Activated gamma-delta T cell treated with anti-CD3 and anti-CD28 coated beads, Interleukin-2, amount 50 U/mL, for 16 hours (primary cell): ENCODE data around the gene ST3GAL4.
"Not testable (repeated sequence)": the region's sequence is repeated elsewhere in the genome, so short reads cannot be mapped to it uniquely, and the experiment has no call there.

ENCODE experiments used
- DNase-seq: peaks from one replicate; pipeline ENCODE4 v3.0.0-alpha.2; 2020; ENCODE audit warnings: low read depth

Gene ST3GAL4, protein sequence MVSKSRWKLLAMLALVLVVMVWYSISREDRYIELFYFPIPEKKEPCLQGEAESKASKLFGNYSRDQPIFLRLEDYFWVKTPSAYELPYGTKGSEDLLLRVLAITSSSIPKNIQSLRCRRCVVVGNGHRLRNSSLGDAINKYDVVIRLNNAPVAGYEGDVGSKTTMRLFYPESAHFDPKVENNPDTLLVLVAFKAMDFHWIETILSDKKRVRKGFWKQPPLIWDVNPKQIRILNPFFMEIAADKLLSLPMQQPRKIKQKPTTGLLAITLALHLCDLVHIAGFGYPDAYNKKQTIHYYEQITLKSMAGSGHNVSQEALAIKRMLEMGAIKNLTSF

DNA sequence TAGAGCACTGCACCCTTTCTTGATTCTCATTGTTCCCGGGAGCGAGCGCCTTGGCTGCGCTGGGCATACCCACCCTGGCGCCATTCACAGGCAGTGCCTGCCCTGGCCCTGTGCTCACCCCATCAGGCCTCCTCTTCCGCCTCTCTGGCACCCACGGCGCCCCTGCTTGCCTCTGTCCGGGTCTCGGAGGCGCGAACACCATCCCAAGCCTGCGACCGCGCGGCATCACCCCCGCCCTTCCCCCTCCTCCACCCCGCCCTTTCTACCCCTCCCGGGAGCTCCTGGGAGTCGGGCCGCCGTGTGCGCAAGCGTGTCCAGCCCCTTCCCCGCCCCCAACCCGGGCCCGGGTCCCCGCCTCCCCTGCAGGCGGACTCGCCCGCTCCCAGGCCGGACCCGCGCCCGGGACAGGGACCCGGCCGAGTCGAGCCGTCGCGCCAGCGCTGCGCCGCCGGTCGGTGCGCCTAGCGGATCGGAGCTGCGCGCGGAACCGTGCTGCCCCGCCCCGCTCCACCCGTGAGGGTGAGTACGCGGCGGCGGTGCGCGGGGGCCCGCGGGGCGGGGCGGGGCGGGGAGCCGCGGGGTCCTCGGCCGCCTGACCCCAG lies at the start of gene ST3GAL4:
Gene ST3GAL4, plus strand, starts transcription at position 363 of the 602 bp plus-strand sequence. CDS start 50,470 bp downstream, outside the sequence.
- peak; percentile 39 for DNase-seq

DNA sequence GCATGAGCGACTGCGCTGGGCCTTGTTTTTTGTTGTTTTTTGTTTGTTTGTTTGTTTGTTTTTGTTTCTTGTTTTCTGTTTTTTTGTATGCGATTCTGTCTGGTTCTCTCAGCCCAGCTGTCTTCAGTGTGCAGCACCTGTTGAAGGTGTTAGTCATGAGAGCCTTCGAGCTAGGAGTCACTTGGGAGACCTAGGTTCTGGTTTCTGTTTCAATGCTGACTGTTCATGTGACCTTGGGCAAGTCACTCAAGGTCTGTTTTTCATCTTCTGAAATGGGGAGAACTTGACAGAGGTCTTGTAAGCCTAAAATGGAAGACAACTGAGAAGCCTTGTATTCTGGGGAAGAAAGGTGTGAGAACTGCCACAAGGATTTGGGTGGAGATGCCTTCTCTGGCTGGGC lies 49.8 kb upstream of the ST3GAL4 start:
- no peak for DNase-seq

- no peak for DNase-seq
Measured at GRCh38 chr11:126307706-126308105, 47.8 kb upstream of the ST3GAL4 start.

DNA sequence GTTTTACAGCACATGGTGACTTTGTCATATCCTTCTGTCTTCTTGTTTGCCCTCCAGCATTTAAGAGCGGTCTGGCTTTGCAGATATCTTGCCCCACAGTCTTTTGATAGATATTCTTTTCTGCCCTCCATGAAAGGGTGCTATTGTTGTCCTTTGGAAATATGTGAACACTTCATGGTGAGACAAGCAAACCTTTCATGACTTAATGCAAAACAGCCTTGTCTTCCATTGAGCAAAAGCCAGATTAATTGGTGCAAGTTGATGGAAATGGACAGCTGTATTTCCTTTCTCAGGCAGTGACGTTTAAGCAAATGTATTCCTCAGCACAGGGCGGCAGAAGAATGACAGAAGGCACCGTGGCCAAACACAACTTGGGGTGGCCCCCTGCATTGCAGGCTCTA lies 47.2 kb upstream of the ST3GAL4 start:
- no peak for DNase-seq

DNA sequence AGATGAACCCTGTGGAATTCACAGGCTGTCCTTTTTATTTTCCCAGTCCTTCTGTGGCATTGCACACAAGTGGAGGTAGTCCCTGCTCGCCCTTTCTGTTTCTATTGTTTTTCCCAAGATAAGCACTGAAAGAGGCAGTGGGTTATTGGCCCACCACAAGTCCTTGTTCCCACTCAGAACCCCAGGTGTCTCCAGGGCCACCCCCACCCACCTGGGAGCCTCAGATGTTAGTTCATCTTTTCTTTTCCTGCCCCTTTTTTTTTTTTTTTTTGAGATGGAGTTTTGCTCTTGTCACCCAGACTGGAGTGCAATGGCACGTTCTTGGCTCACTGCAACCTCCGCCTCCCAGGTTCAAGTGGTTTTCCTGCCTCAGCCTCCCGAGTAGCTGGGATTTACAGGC lies 46.7 kb upstream of the ST3GAL4 start:
- DNase-seq = not testable (repeated sequence)

DNA sequence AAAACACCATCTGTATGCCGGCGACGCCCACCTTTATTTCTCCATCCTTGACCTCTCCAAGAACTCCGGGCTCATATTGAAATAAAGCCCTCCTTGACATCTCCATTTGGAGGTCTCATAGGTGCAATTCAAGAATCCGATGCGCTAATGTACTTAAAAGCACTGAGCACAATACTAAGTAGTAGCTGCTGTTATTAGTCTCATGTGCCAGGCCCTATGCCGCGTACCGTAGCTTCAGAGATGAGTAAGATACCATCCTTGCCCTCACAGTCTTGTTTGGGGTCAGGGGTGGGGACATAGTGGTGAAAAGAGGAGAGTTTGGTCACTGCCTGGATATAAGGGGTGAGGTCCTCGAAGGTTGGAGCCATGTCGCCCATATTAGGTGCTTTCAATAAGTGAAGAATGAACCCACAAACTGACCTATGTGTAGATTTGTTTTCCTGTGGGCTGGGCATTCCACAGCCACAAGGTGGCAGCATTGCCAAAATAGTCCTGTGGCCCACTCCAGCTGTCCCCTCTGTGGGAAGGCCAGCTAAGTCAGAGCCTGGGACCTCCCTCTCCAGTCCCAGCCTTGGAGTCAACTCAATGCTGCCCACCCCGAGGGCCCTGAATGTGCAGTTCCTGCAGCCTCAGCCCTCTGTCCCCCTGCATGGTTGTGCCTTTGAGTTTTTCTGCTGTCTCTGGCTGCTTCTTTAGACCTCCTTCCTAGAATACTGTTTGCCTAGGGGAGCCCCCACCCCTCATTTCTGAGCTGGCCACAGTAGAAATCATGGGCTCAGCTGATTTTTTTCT lies 45.1 kb upstream of the ST3GAL4 start:
- peak; percentile 30 for DNase-seq

- no peak for DNase-seq
Measured at GRCh38 chr11:126310992-126311310, 44.5 kb upstream of the ST3GAL4 start.

DNA sequence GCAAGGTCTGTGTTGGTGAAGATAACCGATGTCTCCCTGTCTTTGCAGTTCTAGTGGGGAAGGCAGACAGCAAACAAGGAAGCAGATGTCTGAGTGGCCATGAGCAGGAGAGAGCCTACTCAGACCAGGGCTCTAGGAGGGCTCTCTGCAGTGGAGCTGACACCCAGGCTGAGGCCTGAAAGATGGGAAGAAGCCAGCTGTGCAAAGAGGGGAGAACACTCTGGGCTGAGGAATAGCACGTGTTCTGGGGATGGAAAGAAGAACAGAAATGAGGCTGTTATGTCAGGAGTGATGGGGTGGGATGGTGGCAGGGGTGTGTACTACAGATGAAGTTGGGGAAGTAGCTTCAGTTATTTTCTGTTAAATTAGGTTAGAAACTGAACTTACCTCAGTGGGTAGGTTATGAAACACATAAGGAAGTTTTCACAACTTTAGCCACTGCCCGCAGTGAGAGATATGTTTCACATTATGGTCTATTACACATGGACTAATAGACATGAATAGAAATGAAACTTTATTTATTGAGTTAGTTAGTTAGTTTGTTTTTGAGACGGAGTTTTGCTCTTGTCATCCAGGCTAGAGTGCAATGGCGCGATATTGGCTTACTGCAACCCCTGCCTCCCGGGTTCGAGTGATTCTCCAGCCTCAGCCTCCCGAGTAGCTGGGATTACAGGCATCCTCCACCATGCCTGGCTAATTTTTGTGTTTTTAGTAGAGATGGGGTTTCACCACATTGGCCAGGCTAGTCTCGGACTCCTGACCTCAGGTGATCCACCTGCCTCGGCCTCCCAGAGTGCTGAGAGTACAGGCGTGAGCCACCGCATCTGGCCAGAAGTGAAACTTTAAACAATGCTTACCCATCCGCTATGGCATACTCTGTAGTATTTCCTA lies 43.8 kb upstream of the ST3GAL4 start:
- DNase-seq = no peak

DNA sequence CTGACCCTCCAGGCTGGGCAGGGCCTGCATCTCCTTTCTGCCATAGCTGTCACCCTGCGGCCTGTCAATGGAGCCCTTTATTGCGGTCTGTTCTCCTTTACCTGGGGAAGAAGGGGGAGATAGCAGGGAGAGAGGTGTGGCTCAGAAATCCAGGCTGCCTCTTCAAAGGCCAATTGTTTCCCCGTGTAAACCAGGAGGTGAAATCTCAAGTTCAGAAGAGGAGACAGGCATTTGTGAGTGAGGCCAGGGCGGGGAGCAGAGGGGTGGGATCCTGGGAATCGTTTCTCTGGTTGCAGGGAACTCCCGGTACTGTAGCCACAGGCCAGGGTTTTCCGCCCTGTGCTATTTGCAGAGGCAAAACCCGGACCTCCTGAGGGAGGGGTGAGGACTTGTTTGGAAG lies 42.5 kb upstream of the ST3GAL4 start:
- DNase-seq = no peak

- DNase-seq = no peak
Measured at GRCh38 chr11:126313826-126314225, 41.7 kb upstream of the ST3GAL4 start.

DNA sequence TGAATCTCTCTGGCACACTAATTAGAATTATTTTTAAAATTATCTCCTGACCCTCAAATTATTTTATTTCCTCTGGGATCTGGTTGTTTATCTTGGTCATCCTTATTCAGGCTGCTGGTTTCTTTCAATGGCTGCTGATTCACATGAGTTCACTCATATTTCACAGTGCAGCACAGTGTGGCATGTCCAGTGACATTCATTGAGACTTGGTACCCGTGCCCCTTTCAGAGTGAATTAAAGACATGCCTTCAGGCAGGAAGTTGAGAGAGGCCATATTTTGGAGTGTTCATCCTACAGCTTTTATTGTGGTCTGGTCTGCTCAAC lies 38.1 kb upstream of the ST3GAL4 start:
- no peak for DNase-seq

DNA sequence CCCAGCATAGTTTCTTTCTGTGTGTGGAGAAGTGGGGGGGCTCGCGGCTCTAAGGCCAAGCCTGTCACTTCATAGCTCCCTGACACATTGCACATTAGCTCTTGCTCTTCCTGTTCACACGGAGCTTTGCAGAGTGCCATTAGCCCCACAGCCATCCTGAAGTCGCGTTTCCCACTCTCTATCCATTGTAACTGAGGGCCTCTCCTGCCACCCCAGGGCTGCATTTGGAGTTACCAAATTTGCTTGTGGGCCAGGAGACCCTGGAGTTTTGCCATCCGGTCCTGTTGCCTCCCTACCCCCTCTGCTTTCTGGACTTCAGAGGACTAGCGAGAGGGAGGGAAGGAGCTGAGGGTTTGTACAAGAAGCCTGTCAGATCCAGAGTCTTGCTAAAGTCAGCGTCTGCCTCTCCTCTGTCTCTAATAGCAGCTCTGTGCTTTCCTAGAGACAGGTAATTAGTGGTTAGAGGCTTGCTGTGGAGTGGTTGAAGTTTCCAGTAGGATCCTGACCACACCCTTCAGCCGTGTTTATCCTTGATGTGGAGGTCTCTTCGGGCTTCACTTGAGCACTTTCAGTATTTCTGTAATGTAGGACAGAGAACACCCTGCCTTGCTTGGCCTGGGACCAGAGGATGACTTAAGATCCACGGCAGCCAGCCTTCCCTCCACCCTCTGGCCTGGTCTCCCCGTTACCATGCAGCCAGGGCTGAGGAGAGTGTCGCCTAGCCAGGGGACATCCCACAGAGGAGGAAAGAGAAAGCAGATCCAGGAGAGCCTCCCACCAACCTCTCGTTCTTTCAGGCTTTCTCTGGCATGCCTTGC lies 37.5 kb upstream of the ST3GAL4 start:
- DNase-seq = no peak

DNA sequence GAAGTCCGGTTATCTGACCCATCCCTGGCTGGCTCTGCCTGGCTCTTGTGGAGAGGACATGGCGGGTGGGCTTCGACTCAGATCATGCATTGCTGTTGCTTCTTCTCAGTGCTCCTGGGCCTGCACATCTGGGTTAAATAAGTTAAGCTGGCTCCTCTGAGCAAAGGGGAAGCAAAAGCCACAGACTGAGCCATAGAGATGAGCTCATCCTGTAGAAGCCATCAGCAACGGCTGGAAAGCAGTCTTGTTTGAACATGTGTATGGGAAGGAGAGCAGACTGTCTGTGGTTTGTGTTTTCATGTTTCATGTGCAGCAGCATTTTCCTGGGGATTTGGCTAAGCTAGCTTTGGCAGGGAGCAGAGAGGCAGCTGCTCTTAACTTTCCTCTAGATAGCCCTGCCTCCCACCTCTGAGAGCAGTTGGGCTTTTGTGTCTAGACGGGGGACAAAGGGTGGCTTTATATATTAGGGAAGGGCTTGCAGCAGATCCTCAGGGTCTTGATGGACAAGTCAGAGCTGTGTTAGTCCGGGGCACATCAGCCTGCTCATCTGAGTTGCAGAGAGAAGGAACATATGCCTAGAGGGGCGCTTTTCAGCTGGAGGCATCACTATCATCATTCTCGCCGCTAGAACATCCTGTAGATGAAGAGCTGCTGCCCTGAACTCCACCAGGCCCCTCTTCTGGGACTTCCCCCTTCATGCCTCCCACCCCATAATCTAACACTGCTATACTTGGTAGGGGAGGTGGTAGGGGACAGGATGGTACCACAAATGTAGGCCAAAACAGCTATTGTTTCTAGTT lies 36.7 kb upstream of the ST3GAL4 start:
- no peak for DNase-seq

DNA sequence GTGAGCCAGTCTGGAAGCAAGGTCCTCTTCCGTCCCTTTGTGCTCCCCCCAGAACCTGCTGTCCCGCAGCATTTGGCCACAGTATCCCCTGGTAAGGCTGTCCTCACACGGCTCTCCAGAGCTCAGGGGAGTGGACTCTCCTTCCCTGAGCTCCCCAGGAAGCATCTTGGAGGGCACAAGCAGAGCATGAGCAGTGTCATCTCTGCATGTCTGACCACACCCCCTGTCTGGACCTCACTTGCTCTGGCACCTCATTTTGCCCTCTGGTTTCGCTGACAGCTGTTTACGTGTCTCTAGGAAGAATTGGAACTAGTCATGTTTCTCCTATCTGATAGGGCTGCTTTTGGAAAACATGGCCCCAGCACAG lies 36.1 kb upstream of the ST3GAL4 start:
- no peak for DNase-seq

GRCh38 chr11:126322996-126323395 lies 32.5 kb upstream of the ST3GAL4 start:
- DNase-seq = no peak

DNA sequence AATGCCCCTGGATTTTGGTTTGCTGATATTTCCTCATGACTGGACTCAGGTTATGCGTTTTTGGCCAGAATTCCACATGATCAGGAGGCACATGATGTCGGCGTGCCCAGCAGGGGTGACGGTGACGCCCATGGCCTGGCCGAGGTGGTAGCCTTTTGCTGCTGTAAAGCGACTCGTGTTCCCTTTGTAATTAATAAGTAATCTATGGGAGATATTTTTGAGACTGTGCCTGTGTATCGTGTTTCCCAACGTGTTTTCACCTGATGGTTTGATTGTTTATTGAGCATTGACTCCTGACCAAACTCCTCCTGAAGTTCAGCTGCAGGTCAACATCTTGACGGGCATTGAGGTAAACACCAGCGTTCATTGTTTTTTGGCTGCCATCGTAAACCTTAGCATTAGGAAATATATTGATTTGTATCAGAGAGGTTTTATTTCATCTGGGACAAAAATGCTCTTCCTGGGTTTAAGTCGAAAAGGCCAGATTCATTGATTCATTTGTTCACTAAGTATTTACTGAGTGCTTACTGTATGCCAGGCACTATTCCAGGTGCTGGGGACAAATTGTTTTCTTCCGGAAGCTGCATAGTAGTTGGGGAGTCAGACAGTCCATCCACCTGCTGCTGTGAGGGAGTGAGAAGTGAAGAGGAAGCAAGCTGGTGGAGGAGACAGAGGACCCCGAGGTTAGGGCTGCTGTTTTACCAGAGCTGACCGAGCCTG lies 28.0 kb upstream of the ST3GAL4 start:
- DNase-seq = no peak

- no peak for DNase-seq
Measured at GRCh38 chr11:126328001-126328390, 27.5 kb upstream of the ST3GAL4 start.

GRCh38 chr11:126328444-126328843 lies 27.0 kb upstream of the ST3GAL4 start:
- no peak for DNase-seq

- DNase-seq = no peak
Measured at GRCh38 chr11:126328938-126329643, 26.4 kb upstream of the ST3GAL4 start.
